Ascending aorta (tissue), 2 donors: ENCODE measurements around the gene MEIOB. TPM values are rescaled to one million over a fixed set of nuclear protein-coding genes. Genes with fewer than 3 reads are reported as not detected.

ENCODE experiments used
- DNase-seq, 2 donors: peaks; one replicate each; pipeline ENCODE4 v3.0.0-alpha.2; 2019; ENCODE audit warnings: low spot score in 2 of 2
- H3K27ac ChIP-seq, 2 donors: fragments of 200-600 bp; sonication (generic); one replicate each; pipeline ENCODE4 v1.5.1; 2016 to 2017; ENCODE audit warnings: mild to moderate bottlenecking in 1 of 2
- H3K27me3 ChIP-seq: fragments of 200-600 bp; sonication (generic); one replicate; pipeline ENCODE4 v1.5.1; 2017
- H3K36me3 ChIP-seq, 2 donors: fragments of 200-600 bp; sonication (generic); one replicate each; pipeline ENCODE4 v1.5.1; 2016
- H3K4me1 ChIP-seq, 2 donors: fragments of 200-600 bp; sonication (generic); one replicate each; pipeline ENCODE4 v1.5.1; 2016 to 2017; ENCODE audit warnings: mild to moderate bottlenecking in 1 of 2
- H3K4me3 ChIP-seq, 2 donors: fragments of 200-600 bp; sonication (generic); one replicate each; pipeline ENCODE4 v1.5.1; 2016 to 2017; ENCODE audit warnings: mild to moderate bottlenecking in 1 of 2
- H3K9me3 ChIP-seq, 2 donors: fragments of 200-600 bp; sonication (generic); one replicate each; pipeline ENCODE4 v1.5.1; 2016
- intact Hi-C: fragments of 100-400 bp; cut with DNase I; formaldehyde crosslinking; loops from one replicate; pipeline ENCODE4 v1.15.1; 2023
- total RNA-seq: library from RNA; depleted of rRNA; stranded (reverse); fragments of >200 nt; gene quantifications from one replicate; pipeline ENCODE4 v1.1.0, GENCODE V29; 2016
- TF ChIP-seq, protein P1 (sequence below), 3 experiments: fragments of 200-600 bp in 2 of 3; fragments of 450-650 bp in 1 of 3; sonication (generic) in 2 of 3; IDR thresholded peaks; one replicate each; pipeline ENCODE4 v1.5.1; 2016 to 2019; ENCODE audit warnings: antibody characterized with exemption in 3 of 3, mild to moderate bottlenecking in 1 of 3, moderate library complexity in 1 of 3

The MEIOB gene
- total RNA-seq, 1 donor from 2014 or later = not detected

DNA sequence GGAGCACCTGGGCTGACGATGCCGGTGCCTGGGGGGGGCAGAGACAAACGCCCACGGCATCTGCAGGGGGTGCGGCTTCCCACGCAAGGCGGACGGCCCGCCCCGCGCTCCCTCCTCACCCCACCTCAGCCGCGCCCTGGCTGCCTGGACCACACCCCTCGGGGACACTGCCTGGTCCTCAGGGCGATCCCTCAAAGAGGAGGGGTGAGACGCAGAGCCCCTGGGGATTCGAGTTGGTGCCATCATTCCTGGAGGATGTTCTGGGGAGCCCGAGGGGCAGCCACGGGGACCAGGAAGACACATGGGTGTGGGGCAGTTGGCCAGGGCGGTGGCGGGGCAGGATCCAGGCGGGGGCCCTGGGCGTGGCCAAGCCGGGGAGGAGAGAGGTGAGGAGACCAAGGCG is 82.3 kb downstream of the MEIOB start:
- peak in 1 of 2 donors; percentile 55 for DNase-seq
- Histone ChIP-seq H3K4me1 (peaks cover 0 to 6% of the 10 kb centered on the region in 2 donors), H3K27me3 (no peaks in the 10 kb centered on the region), H3K27ac (no peak overlapping the region), H3K4me3 (no peak overlapping the region), H3K36me3 (peaks cover 37 to 49% of the 10 kb centered on the region in 2 donors), H3K9me3 (no peaks in the 10 kb centered on the region)
- intact Hi-C loops = no loop called here
- TF ChIP-seq, protein P1, sequence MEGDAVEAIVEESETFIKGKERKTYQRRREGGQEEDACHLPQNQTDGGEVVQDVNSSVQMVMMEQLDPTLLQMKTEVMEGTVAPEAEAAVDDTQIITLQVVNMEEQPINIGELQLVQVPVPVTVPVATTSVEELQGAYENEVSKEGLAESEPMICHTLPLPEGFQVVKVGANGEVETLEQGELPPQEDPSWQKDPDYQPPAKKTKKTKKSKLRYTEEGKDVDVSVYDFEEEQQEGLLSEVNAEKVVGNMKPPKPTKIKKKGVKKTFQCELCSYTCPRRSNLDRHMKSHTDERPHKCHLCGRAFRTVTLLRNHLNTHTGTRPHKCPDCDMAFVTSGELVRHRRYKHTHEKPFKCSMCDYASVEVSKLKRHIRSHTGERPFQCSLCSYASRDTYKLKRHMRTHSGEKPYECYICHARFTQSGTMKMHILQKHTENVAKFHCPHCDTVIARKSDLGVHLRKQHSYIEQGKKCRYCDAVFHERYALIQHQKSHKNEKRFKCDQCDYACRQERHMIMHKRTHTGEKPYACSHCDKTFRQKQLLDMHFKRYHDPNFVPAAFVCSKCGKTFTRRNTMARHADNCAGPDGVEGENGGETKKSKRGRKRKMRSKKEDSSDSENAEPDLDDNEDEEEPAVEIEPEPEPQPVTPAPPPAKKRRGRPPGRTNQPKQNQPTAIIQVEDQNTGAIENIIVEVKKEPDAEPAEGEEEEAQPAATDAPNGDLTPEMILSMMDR (IDR thresholded peaks at IDR 0.05) = no peak

GRCh38 chr16:1788708-1789100 is 83.3 kb downstream of the MEIOB start:
- Histone ChIP-seq H3K27ac (no peak overlapping the region), H3K36me3 (peaks cover 37 to 49% of the 10 kb centered on the region in 2 donors), H3K27me3 (no peaks in the 10 kb centered on the region), H3K4me3 (no peak overlapping the region), H3K9me3 (no peaks in the 10 kb centered on the region), H3K4me1 (peaks cover 5 to 15% of the 10 kb centered on the region in 2 donors)
- TF ChIP-seq, protein P1 (IDR thresholded peaks at IDR 0.05) = no peak
- peak; percentile 2 to 60 for DNase-seq
- intact Hi-C loops = no loop called here

DNA sequence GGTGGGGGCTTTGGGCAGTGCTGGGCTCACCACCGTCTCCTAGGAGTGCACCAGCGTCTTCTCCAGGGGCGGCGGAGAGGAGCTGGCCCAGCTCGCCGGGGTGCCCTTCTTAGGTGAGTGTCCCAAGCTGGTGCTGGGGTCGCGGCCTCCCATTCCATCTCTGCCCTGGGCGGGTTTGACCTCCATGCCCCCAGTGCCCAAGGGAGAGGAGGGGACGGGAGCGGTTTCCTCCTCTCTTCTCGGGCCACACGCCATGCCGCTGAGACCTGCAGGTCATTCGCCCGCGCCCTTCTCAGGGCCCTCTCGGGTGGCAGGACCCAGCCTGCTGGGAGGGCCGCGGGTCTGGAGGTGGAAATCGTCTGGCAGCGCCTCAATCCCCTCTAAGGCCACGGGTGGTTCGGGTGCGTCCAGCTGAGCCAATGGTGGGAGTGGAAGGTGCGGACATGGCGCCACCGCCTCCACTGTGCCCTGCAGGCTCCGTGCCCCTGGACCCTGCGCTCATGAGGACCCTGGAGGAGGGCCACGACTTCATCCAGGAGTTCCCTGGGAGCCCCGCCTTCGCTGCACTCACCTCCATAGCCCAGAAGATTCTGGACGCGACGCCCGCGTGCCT is 83.8 kb downstream of the MEIOB start:
- intact Hi-C loops = no loop called here

GRCh38 chr16:1787322-1788094 is 84.5 kb downstream of the MEIOB start:
- Histone ChIP-seq H3K4me1 (peaks cover 5 to 15% of the 10 kb centered on the region in 2 donors), H3K27me3 (no peaks in the 10 kb centered on the region), H3K36me3 (peaks cover 37 to 49% of the 10 kb centered on the region in 2 donors), H3K4me3 (no peak overlapping the region), H3K9me3 (no peaks in the 10 kb centered on the region), H3K27ac (no peak overlapping the region)
- peak; percentile 5 to 59 for DNase-seq
- TF ChIP-seq, protein P1 (IDR thresholded peaks at IDR 0.05) = no peak
- intact Hi-C loops = no loop called here

More for the DNA sequence above, 83.8 kb downstream of the MEIOB start:
- no peak overlapping the region for H3K27ac ChIP-seq
- H3K4me3 ChIP-seq = no peak overlapping the region
- H3K9me3 ChIP-seq = no peaks in the 10 kb centered on the region
- H3K36me3 ChIP-seq = peaks cover 37 to 49% of the 10 kb centered on the region in 2 donors
- no peaks in the 10 kb centered on the region for H3K27me3 ChIP-seq
- DNase-seq = peak in 1 of 2 donors; percentile 57
- TF ChIP-seq, protein P1 (IDR thresholded peaks at IDR 0.05) = no peak
- H3K4me1 ChIP-seq = peaks cover 5 to 15% of the 10 kb centered on the region in 2 donors

- Histone ChIP-seq H3K4me3 (no peak overlapping the region), H3K27me3 (no peaks in the 10 kb centered on the region), H3K4me1 (peaks cover 5 to 15% of the 10 kb centered on the region in 2 donors), H3K9me3 (no peaks in the 10 kb centered on the region), H3K36me3 (peaks cover 37 to 49% of the 10 kb centered on the region in 2 donors), H3K27ac (no peak overlapping the region)
- intact Hi-C loops = no loop called here
- TF ChIP-seq, protein P1 (IDR thresholded peaks at IDR 0.05) = no peak
- DNase-seq = no peak
Observed at GRCh38 chr16:1787056-1787321, 85.0 kb downstream of the MEIOB start.
